Left lung (tissue), 10 donors: ENCODE results near the gene F10. TPM values are rescaled to one million over a fixed set of nuclear protein-coding genes. Genes with fewer than 3 reads are reported as not detected.
A peak's percentile ranks its signal among the peaks of the same experiment; 100 is the strongest.

Experiments used
- ATAC-seq: fragments of 200-7000 bp; cut with Tn5 transposase; one replicate; pipeline ENCODE4 v1.9.1; 2020; ENCODE audit warnings: moderate library complexity
- DNase-seq, 4 donors: peaks; one replicate each; pipeline ENCODE4 v3.0.0-alpha.2; 2013 to 2020
- H3K27ac ChIP-seq, 2 donors: fragments of 200-600 bp; sonication (generic) in 1 of 2; one replicate each; pipeline versions ENCODE4 v1.5.0 to v1.8.0; 2020 to 2021
- H3K27me3 ChIP-seq, 2 donors: fragments of 200-600 bp; sonication (generic) in 1 of 2; one replicate each; pipeline versions ENCODE4 v1.5.0 to v1.8.0; 2020 to 2021
- H3K36me3 ChIP-seq, 2 donors: fragments of 200-600 bp; sonication (generic) in 1 of 2; one replicate each; pipeline versions ENCODE4 v1.5.0 to v1.8.0; 2020 to 2021
- H3K4me1 ChIP-seq, 2 donors: fragments of 200-600 bp; one replicate each; pipeline ENCODE4 v1.8.0; 2021
- H3K4me3 ChIP-seq, 2 donors: fragments of 200-600 bp; sonication (generic) in 1 of 2; one replicate each; pipeline versions ENCODE4 v1.5.0 to v1.8.0; 2020 to 2021; ENCODE audit warnings: mild to moderate bottlenecking in 1 of 2
- H3K9me3 ChIP-seq, 2 donors: fragments of 200-600 bp; sonication (generic) in 1 of 2; one replicate each; pipeline versions ENCODE4 v1.5.0 to v1.8.0; 2020 to 2021
- intact Hi-C, 2 donors: fragments of 100-400 bp; cut with DNase I; formaldehyde crosslinking; loops; one replicate each; pipeline versions ENCODE4 v1.11.2 to v1.14.2; 2022
- polyA plus RNA-seq, 6 donors: library from polyadenylated mRNA; unstranded; fragments of 120-200 nt; gene quantifications; one replicate each; pipeline ENCODE4 v1.2.1, GENCODE V29; 2013; ENCODE audit not compliant: insufficient read length in 6 of 6
- total RNA-seq, 2 donors: library from RNA; stranded (reverse); fragmentation: NEBNext Ultra II Directional; extraction: Animal tissue kit (Norgen Biotek cat#: 25700); gene quantifications; one replicate each; pipeline ENCODE4 v1.2.1, GENCODE V29; 2021
- TF ChIP-seq, protein P1 (sequence below), 2 donors: fragments of 200-600 bp; sonication (generic) in 1 of 2; IDR thresholded peaks; one replicate each; pipeline versions ENCODE4 v1.5.0 to v1.8.0; 2021; ENCODE audit warnings: antibody characterized with exemption in 2 of 2
- donor health status: DM: no; HTN: yes; CAD: no.
- donor health status: DM: no; HTN: no; CAD: no.

Gene F10
- total and polyA plus RNA-seq, 8 donors = 6.2 to 21.8 (median 15.1) TPM

DNA sequence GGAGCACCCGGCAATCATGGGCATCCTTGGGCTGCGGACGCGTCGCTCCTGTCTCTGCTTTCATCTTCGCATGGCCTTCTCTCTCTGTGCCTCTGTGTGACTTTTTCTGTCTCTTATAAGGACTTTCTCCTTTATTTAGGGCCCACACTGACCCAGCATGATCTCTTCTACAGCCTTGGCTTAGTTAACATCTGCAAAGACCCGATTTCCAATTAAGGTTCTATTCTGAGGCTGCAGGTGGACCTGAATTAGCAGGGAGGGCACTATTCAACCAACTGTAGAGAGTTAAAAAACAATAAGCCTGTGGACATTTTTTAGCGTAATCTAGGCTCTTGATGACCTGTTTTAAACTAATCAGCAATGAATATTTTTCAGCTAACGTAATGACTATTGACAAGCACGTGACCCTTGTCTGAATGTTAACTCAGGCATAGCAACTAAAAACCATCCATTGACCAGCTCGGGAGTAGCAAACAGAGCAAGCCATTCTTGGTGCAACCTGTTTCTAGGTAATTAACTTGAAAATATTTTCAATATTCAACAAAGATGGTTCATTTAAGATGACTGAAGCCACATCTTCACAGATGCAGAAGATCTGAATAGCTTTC, 15.2 kb downstream of the F10 start:
- Histone ChIP-seq H3K4me1 (no peaks in the 10 kb centered on the region), H3K36me3 (no peaks in the 10 kb centered on the region), H3K4me3 (no peak overlapping the region), H3K27ac (no peak overlapping the region), H3K9me3 (no peaks in the 10 kb centered on the region), H3K27me3 (peaks cover 0 to 3% of the 10 kb centered on the region in 2 donors)
- DNase-seq (no peak), ATAC-seq (no peak)
- TF ChIP-seq, protein P1, sequence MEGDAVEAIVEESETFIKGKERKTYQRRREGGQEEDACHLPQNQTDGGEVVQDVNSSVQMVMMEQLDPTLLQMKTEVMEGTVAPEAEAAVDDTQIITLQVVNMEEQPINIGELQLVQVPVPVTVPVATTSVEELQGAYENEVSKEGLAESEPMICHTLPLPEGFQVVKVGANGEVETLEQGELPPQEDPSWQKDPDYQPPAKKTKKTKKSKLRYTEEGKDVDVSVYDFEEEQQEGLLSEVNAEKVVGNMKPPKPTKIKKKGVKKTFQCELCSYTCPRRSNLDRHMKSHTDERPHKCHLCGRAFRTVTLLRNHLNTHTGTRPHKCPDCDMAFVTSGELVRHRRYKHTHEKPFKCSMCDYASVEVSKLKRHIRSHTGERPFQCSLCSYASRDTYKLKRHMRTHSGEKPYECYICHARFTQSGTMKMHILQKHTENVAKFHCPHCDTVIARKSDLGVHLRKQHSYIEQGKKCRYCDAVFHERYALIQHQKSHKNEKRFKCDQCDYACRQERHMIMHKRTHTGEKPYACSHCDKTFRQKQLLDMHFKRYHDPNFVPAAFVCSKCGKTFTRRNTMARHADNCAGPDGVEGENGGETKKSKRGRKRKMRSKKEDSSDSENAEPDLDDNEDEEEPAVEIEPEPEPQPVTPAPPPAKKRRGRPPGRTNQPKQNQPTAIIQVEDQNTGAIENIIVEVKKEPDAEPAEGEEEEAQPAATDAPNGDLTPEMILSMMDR (IDR thresholded peaks at IDR 0.05) = no peak
- intact Hi-C loops = no loop called here

DNA sequence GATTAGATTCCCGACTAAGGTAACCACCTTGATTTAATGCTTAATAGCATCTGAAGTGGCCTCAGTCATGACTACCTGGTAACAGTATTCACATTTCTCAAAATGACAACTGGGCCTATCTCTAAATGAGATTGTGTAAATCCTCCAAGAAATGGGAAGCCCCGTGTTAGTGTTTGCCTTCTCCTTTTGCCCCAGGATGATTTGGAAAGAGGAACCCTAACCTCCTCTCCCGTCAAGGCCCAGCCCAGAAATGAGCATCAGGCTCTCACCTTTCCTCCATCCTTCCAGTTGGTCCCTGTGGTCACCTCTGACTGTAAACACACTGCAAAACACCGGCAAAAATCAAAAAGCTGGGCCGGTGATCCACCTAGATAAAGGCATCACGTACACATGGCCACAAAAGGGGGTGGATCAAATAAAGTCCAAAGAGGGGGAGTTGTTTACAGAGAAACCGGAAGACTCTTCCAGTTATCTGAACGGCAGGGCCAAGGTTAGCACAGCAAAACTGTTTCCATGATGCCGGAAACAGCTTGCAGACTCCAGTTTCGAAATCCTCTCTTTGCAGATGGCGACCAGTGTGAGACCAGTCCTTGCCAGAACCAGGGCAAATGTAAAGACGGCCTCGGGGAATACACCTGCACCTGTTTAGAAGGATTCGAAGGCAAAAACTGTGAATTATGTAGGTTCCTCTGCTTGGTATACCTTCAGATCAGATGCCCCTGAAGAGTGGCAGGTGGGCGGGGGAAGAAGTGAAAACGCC, 16.4 kb downstream of the F10 start:
- no peak for ATAC-seq
- DNase-seq = no peak
- Histone ChIP-seq H3K27me3 (no peaks in the 10 kb centered on the region), H3K4me1 (no peaks in the 10 kb centered on the region), H3K36me3 (no peaks in the 10 kb centered on the region), H3K27ac (no peak overlapping the region), H3K9me3 (no peaks in the 10 kb centered on the region), H3K4me3 (no peak overlapping the region)
- intact Hi-C loops = no loop called here
- TF ChIP-seq, protein P1 (IDR thresholded peaks at IDR 0.05) = no peak

DNA sequence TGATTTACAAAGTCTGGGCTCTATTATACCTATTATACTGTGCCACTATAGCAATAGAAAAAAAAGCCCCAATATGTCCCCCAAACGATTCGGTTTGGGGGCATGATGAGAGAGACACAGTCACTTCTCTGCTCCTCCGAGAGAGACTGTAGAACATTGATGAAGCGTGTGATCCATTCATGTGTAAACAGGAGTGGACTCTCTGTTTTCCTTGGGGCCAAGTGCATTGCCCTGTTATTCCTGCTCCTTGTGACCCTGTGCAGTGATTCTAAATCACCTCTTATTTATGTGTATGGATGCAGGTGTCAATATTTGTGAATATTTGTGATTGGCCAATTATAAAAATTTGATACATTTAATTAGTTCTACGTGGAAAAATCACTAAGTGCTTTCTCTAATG, 17.0 kb downstream of the F10 start:
- Histone ChIP-seq H3K4me3 (no peak overlapping the region), H3K9me3 (no peaks in the 10 kb centered on the region), H3K27me3 (no peaks in the 10 kb centered on the region), H3K4me1 (no peaks in the 10 kb centered on the region), H3K27ac (no peak overlapping the region), H3K36me3 (no peaks in the 10 kb centered on the region)
- DNase-seq (no peak), ATAC-seq (no peak)
- TF ChIP-seq, protein P1 (IDR thresholded peaks at IDR 0.05) = no peak
- intact Hi-C loops = no loop called here

DNA sequence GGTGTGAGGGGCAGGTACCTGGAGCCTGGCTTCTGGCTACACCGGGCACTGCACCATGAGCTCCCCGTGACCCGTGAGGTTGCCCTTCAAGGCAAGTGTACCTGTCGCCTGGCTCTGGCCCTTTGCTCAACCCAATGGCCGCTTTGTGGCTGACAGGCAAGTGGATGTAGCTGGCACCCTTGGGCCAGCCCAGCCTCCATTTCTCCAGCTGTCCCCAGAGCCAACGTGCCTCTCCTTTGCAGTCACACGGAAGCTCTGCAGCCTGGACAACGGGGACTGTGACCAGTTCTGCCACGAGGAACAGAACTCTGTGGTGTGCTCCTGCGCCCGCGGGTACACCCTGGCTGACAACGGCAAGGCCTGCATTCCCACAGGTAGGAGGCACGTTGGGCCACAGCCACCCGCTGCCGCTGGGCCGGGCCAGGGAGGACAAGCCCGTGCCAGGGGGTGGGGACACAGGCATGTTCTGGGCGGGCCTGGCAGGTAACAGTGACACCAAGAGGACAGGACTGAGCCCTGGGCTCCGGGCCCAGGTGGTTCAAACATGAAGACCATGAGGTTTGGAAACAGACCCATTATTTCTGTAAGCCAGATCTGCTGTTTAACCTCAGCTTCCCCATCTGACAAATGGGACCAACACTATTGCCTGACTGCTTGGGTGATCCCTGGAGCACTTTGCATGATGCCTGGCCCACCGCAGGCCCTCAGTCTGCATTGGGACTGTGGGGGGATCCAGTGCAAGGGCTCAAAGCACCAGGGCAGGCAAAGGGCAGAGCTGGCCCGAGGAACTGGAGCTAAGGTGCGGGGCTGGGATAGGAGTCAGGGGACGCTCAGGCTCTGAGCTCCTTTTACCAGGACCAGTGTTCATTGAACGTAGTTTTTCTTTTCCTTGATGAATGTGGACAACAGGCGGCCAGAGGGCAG, 18.3 kb downstream of the F10 start:
- no peak overlapping the region for H3K27ac ChIP-seq
- no peaks in the 10 kb centered on the region for H3K36me3 ChIP-seq
- peak in 1 of 4 donors; percentile 61 for DNase-seq
- intact Hi-C loops = no loop called here
- TF ChIP-seq, protein P1 (IDR thresholded peaks at IDR 0.05) = no peak
- no peaks in the 10 kb centered on the region for H3K4me1 ChIP-seq
- ATAC-seq = no peak
- no peaks in the 10 kb centered on the region for H3K9me3 ChIP-seq
- H3K27me3 ChIP-seq = no peaks in the 10 kb centered on the region
- H3K4me3 ChIP-seq = no peak overlapping the region

DNA sequence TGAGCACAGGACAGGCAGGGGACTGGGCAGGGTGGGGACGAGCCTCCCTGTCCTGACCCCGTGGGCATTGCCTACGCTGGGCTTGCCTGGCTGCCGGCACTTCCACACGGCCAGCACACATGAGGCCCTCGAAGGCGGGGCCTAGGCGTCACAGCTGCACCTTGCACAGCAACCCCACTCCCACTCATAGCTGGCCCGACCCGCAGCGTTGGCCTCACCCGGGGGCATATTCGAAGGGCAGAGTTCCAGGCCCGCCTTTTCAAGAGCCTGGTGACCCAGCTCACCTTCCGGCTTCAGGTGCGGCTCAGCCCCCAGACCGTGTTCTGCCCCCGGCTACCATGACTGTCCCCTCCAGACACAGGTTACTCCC, 19.0 kb downstream of the F10 start:
- ATAC-seq (no peak), DNase-seq (peak in 1 of 4 donors; percentile 75)
- no peak overlapping the region for H3K4me3 ChIP-seq
- intact Hi-C loops = no loop called here
- TF ChIP-seq, protein P1 (IDR thresholded peaks at IDR 0.05) = no peak
- H3K27ac ChIP-seq = no peak overlapping the region
- no peaks in the 10 kb centered on the region for H3K9me3 ChIP-seq
- H3K4me1 ChIP-seq = no peaks in the 10 kb centered on the region
- no peaks in the 10 kb centered on the region for H3K36me3 ChIP-seq
- no peaks in the 10 kb centered on the region for H3K27me3 ChIP-seq
